Measurements from ENCODE around the gene PPAN.
A peak's percentile ranks its signal among the peaks of the same experiment; 100 is the strongest.

PPAN gene

GRCh38 chr19:10106100-10106936 is at the start of gene PPAN:
Gene PPAN (plus strand): TSS chr19:10106362. CDS start chr19:10106395, 33 bp downstream.
- peak within 1 kb of the TSS; percentile 84 to 89 for H3K4me3 Mint-ChIP-seq
- ATAC-seq, result peak; percentile 76
- DNase-seq, result peak; percentile 97 to 99
- peak within 1 kb of the TSS; percentile 99 to 100 for H3K27ac Mint-ChIP-seq
- H3K27me3 Mint-ChIP-seq, result no peaks in the 10 kb centered on the region
- H3K9me3 Mint-ChIP-seq, result no peaks in the 10 kb centered on the region
- H3K4me1 Mint-ChIP-seq, result peaks cover 90% of the 10 kb centered on the region

GRCh38 chr19:10061717-10062310 is 44.3 kb upstream of the PPAN start:
- DNase-seq (no peak), ATAC-seq (no peak)
- H3K4me1 Mint-ChIP-seq, result no peaks in the 10 kb centered on the region
- no peak overlapping the region for H3K4me3 Mint-ChIP-seq
- H3K27me3 Mint-ChIP-seq, result peaks cover 23% of the 10 kb centered on the region
- H3K9me3 Mint-ChIP-seq, result no peaks in the 10 kb centered on the region
- no peak overlapping the region for H3K27ac Mint-ChIP-seq

- Mint-ChIP-seq H3K4me1 (peaks cover 8% of the 10 kb centered on the region), H3K27ac (no peak overlapping the region), H3K4me3 (no peak overlapping the region), H3K27me3 (no peaks in the 10 kb centered on the region), H3K9me3 (peaks cover 0 to 5% of the 10 kb centered on the region in 2 donors)
- no peak for DNase-seq
- no peak for ATAC-seq
Measured at GRCh38 chr19:10068205-10068604, 38.0 kb upstream of the PPAN start.

GRCh38 chr19:10069046-10069445 is 37.1 kb upstream of the PPAN start:
- Mint-ChIP-seq H3K4me1 (peaks cover 8% of the 10 kb centered on the region), H3K9me3 (peaks cover 0 to 12% of the 10 kb centered on the region in 2 donors), H3K4me3 (no peak overlapping the region), H3K27ac (no peak overlapping the region), H3K27me3 (no peaks in the 10 kb centered on the region)
- ATAC-seq, result no peak
- DNase-seq, result no peak

GRCh38 chr19:10070730-10071446 is 35.3 kb upstream of the PPAN start:
- Mint-ChIP-seq H3K27ac (no peak overlapping the region), H3K27me3 (peaks cover 3% of the 10 kb centered on the region), H3K4me1 (peaks cover 8% of the 10 kb centered on the region), H3K9me3 (peaks cover 0 to 16% of the 10 kb centered on the region in 2 donors), H3K4me3 (no peak overlapping the region)
- DNase-seq, result no peak
- ATAC-seq, result no peak

- ATAC-seq, result peak; percentile 80
- DNase-seq, result peak in 1 of 2 donors; percentile 53
- H3K4me1 Mint-ChIP-seq, result no peaks in the 10 kb centered on the region
Measured at GRCh38 chr19:10074153-10074552, 32.0 kb upstream of the PPAN start.

GRCh38 chr19:10076535-10076934 is 29.6 kb upstream of the PPAN start:
- Mint-ChIP-seq H3K27ac (no peak overlapping the region), H3K4me1 (no peaks in the 10 kb centered on the region), H3K27me3 (peaks cover 9% of the 10 kb centered on the region), H3K4me3 (no peak overlapping the region), H3K9me3 (peaks cover 0 to 16% of the 10 kb centered on the region in 2 donors)
- DNase-seq (no peak), ATAC-seq (no peak)

More at GRCh38 chr19:10074153-10074552, 32.0 kb upstream of the PPAN start:
- Mint-ChIP-seq H3K27me3 (peaks cover 9% of the 10 kb centered on the region), H3K27ac (peak overlapping the region in 1 of 2 donors; percentile 65), H3K4me3 (no peak overlapping the region), H3K9me3 (peaks cover 0 to 16% of the 10 kb centered on the region in 2 donors)

GRCh38 chr19:10078329-10078728 is 27.8 kb upstream of the PPAN start:
- peaks cover 9% of the 10 kb centered on the region for H3K27me3 Mint-ChIP-seq
- no peak for ATAC-seq
- no peak overlapping the region for H3K27ac Mint-ChIP-seq
- no peaks in the 10 kb centered on the region for H3K4me1 Mint-ChIP-seq
- DNase-seq, result no peak
- no peak overlapping the region for H3K4me3 Mint-ChIP-seq
- H3K9me3 Mint-ChIP-seq, result peaks cover 0 to 9% of the 10 kb centered on the region in 2 donors

GRCh38 chr19:10079031-10079453 is 27.1 kb upstream of the PPAN start:
- H3K4me1 Mint-ChIP-seq, result no peaks in the 10 kb centered on the region
- H3K4me3 Mint-ChIP-seq, result no peak overlapping the region
- peaks cover 0 to 3% of the 10 kb centered on the region in 2 donors for H3K9me3 Mint-ChIP-seq
- DNase-seq, result no peak
- ATAC-seq, result no peak
- peaks cover 9% of the 10 kb centered on the region for H3K27me3 Mint-ChIP-seq
- H3K27ac Mint-ChIP-seq, result peak overlapping the region in 1 of 2 donors; percentile 79

GRCh38 chr19:10083911-10084310 is 22.3 kb upstream of the PPAN start:
- no peak overlapping the region for H3K4me3 Mint-ChIP-seq

GRCh38 chr19:10084803-10085202 is 21.4 kb upstream of the PPAN start:
- DNase-seq (no peak), ATAC-seq (no peak)
- H3K27me3 Mint-ChIP-seq, result no peaks in the 10 kb centered on the region
- H3K9me3 Mint-ChIP-seq, result no peaks in the 10 kb centered on the region
- H3K27ac Mint-ChIP-seq, result no peak overlapping the region
- peaks cover 18% of the 10 kb centered on the region for H3K4me1 Mint-ChIP-seq
- H3K4me3 Mint-ChIP-seq, result peak overlapping the region in 1 of 2 donors; percentile 88

More at GRCh38 chr19:10083911-10084310, 22.3 kb upstream of the PPAN start:
- Mint-ChIP-seq H3K9me3 (no peaks in the 10 kb centered on the region), H3K4me1 (peaks cover 13% of the 10 kb centered on the region), H3K27ac (no peak overlapping the region), H3K27me3 (no peaks in the 10 kb centered on the region)
- no peak for DNase-seq
- ATAC-seq, result no peak

GRCh38 chr19:10085641-10086590 is 20.2 kb upstream of the PPAN start, which contains the start of gene SHFL:
Gene SHFL (plus strand): TSS chr19:10086317. CDS start chr19:10086428, 111 bp downstream.
- ATAC-seq (peak; percentile 97), DNase-seq (peak; percentile 84 to 86)
- Mint-ChIP-seq H3K27ac (peak within 1 kb of the TSS; percentile 65 to 93), H3K4me1 (peaks cover 18% of the 10 kb centered on the region), H3K9me3 (no peaks in the 10 kb centered on the region), H3K4me3 (peak within 1 kb of the TSS; percentile 88 to 90), H3K27me3 (no peaks in the 10 kb centered on the region)

- ATAC-seq (peak; percentile 46), DNase-seq (peak in 1 of 2 donors; percentile 54)
- peak overlapping the region; percentile 88 to 90 for H3K4me3 Mint-ChIP-seq
- H3K4me1 Mint-ChIP-seq, result peaks cover 21% of the 10 kb centered on the region
- H3K9me3 Mint-ChIP-seq, result no peaks in the 10 kb centered on the region
- no peaks in the 10 kb centered on the region for H3K27me3 Mint-ChIP-seq
- H3K27ac Mint-ChIP-seq, result peak overlapping the region; percentile 33 to 93
Measured at GRCh38 chr19:10086591-10087192, 19.5 kb upstream of the PPAN start.

Measured in stimulated activated naive CD8-positive, alpha-beta T cell treated with anti-CD3 and anti-CD28 coated beads, Interleukin-15, amount 100 ng/mL, for 72 hours (primary cell).